CD4-positive, alpha-beta T cell (primary cell): ENCODE measurements around the gene RSAD2. TPM values are rescaled to one million over a fixed set of nuclear protein-coding genes. Genes with fewer than 3 reads are reported as not detected.

Experiments
- ATAC-seq: fragments of 200-7000 bp; cut with Tn5 transposase; one replicate; pipeline ENCODE4 v1.10.0; 2022; ENCODE audit warnings: mild to moderate bottlenecking; ENCODE audit not compliant: poor library complexity
- CTCF ChIA-PET: fragments of 350-600 bp; sonication (Branson Sonifier 250); formaldehyde crosslinking; loops from one replicate; lab custom pipeline; 2021; ENCODE audit warnings: antibody characterized with exemption, inconsistent platforms; lab: Charles Lee
- POLR2A ChIA-PET: fragments of 350-600 bp; sonication (Branson Sonifier 250); formaldehyde crosslinking; loops from one replicate; lab custom pipeline; 2021; ENCODE audit warnings: antibody characterized with exemption, inconsistent platforms; lab: Charles Lee
- DNase-seq, 14 experiments: peaks; one replicate each; pipeline ENCODE4 v3.0.0-alpha.2; 2013 to 2020; ENCODE audit warnings: mixed read lengths in 2 of 14
- H3K27ac ChIP-seq, 2 donors: one replicate each; pipeline versions ENCODE4 v1.5.1 to v1.7.0; 2013; ENCODE audit warnings: low read length in 2 of 2, low read depth in 1 of 2, mild to moderate bottlenecking in 1 of 2
- H3K27me3 ChIP-seq, 2 experiments: 1 replicate in 1 of 2; 2 replicates in 1 of 2; pipeline versions ENCODE4 v1.6.1 to v1.7.0; 2013; ENCODE audit warnings: low read length in 2 of 2, control low read depth in 1 of 2, mild to moderate bottlenecking in 1 of 2, moderate library complexity in 1 of 2; ENCODE audit not compliant: insufficient read depth in 2 of 2, control insufficient read depth in 1 of 2
- H3K36me3 ChIP-seq: one replicate; pipeline ENCODE4 v1.6.1; 2013; ENCODE audit warnings: low read length, control low read depth; ENCODE audit not compliant: insufficient read depth
- H3K4me1 ChIP-seq: one replicate; pipeline ENCODE4 v1.6.1; 2013; ENCODE audit warnings: low read length, control low read depth; ENCODE audit not compliant: insufficient read depth
- H3K4me3 ChIP-seq: one replicate; pipeline ENCODE4 v1.5.1; 2013; ENCODE audit warnings: mild to moderate bottlenecking, low read length, moderate library complexity
- H3K9me3 ChIP-seq, 2 experiments: 1 replicate in 1 of 2; 2 replicates in 1 of 2; pipeline versions ENCODE4 v1.6.1 to v1.7.0; 2013; ENCODE audit warnings: low read length in 2 of 2, mild to moderate bottlenecking in 2 of 2, control low read depth in 1 of 2, moderate library complexity in 1 of 2; ENCODE audit not compliant: control insufficient read depth in 1 of 2, insufficient read depth in 1 of 2
- H3K27ac Mint-ChIP-seq: one replicate; pipeline ENCODE4 v1.8.0; 2020; ENCODE audit warnings: mixed read lengths
- H3K27me3 Mint-ChIP-seq: one replicate; pipeline ENCODE4 v1.8.0; 2021; ENCODE audit warnings: mixed read lengths
- H3K36me3 Mint-ChIP-seq: one replicate; pipeline ENCODE4 v1.8.0; 2021; ENCODE audit warnings: low read depth, mixed read lengths
- H3K4me1 Mint-ChIP-seq: one replicate; pipeline ENCODE4 v1.8.0; 2021; ENCODE audit warnings: low read depth, mixed read lengths
- H3K4me3 Mint-ChIP-seq: one replicate; pipeline ENCODE4 v1.8.0; 2020; ENCODE audit warnings: mild to moderate bottlenecking, mixed read lengths
- H3K9me3 Mint-ChIP-seq: one replicate; pipeline ENCODE4 v1.8.0; 2020; ENCODE audit warnings: mixed read lengths
- CTCF ChIP-seq: fragments of 200-600 bp; IDR thresholded peaks from one replicate; pipeline ENCODE4 v1.8.0; 2022; ENCODE audit warnings: antibody characterized with exemption, mild to moderate bottlenecking
- intact Hi-C, 2 experiments: fragments of 100-400 bp; cut with DNase I in 1 of 2; cut with micrococcal nuclease in 1 of 2; formaldehyde crosslinking; loops; one replicate each; pipeline versions ENCODE4 v1.15.1 to v1.9.0; 2023 to 2025; cut with DNase I, micrococcal nuclease
- total RNA-seq, 174 experiments: library from RNA in 2 of 174; stranded (reverse) in 2 of 174; gene quantifications; one replicate each; pipeline ENCODE4 v1.2.3 and lab custom pipeline; 2021 to 2026

Gene RSAD2
- total RNA-seq, 2 experiments from 2014 or later: 3.9 to 4.6 TPM

GRCh38 chr2:6911721-6912120 lies 34.1 kb downstream of the RSAD2 start:
- Histone ChIP-seq H3K27me3 (no peaks in the 10 kb centered on the region), H3K36me3 (no peaks in the 10 kb centered on the region), H3K4me1 (peaks cover 79% of the 10 kb centered on the region), H3K4me3 (no peak overlapping the region), H3K27ac (peak overlapping the region in 1 of 2 donors; percentile 26), H3K9me3 (no peaks in the 10 kb centered on the region)
- Mint-ChIP-seq H3K4me3 (peak overlapping the region; percentile 17), H3K4me1 (peaks cover 97% of the 10 kb centered on the region), H3K36me3 (no peaks in the 10 kb centered on the region), H3K27ac (peak overlapping the region; percentile 85), H3K27me3 (no peaks in the 10 kb centered on the region), H3K9me3 (no peaks in the 10 kb centered on the region)
- CTCF ChIA-PET: interaction anchor here (1.5 to 1.7 kb wide), 2 partner anchors 14 to 16 kb away, joined by 3 to 6 read pairs; no protein-coding TSS in a partner anchor
- POLR2A ChIA-PET: interaction anchor here (1.0 to 3.8 kb wide), 6 partner anchors 15 to 146 kb away, joined by 3 to 21 read pairs (median 9); partner anchors contain the start of genes CMPK2 and RSAD2
- TF ChIP-seq CTCF: no peak
- intact Hi-C loops: loop anchor here (5.0 to 10.0 kb wide), 3 partner anchors 34 to 1773 kb away; partner anchors contain the start of genes ID2 (in 1 of the 2) and RSAD2 (in 1 of the 2)
- DNase-seq: no peak
- ATAC-seq: no peak

GRCh38 chr2:6913415-6914157 lies 36.0 kb downstream of the RSAD2 start:
- ChIA-PET POLR2A (interaction anchor here (0.7 to 2.3 kb wide), 11 partner anchors 9 to 1768 kb away, joined by 3 to 11 read pairs (median 3); partner anchors contain the start of genes CMPK2 and ID2), CTCF (interaction anchor here (1.0 to 5.5 kb wide), 3 partner anchors 17 to 48 kb away, joined by 4 to 41 read pairs (median 5); partner anchors contain the start of gene CMPK2)
- Mint-ChIP-seq H3K27ac (peak overlapping the region; percentile 85), H3K27me3 (no peaks in the 10 kb centered on the region), H3K4me1 (peaks cover 82% of the 10 kb centered on the region), H3K9me3 (no peaks in the 10 kb centered on the region), H3K36me3 (no peaks in the 10 kb centered on the region), H3K4me3 (peak overlapping the region; percentile 62)
- ATAC-seq (peak; percentile 59), DNase-seq (peak in 10 of 14 experiments; percentile 28 to 81 (median 62))
- H3K9me3 ChIP-seq: no peaks in the 10 kb centered on the region
- TF ChIP-seq CTCF: no peak
- no peaks in the 10 kb centered on the region for H3K27me3 ChIP-seq
- peak overlapping the region; percentile 73 to 81 for H3K27ac ChIP-seq
- peak overlapping the region; percentile 23 for H3K4me3 ChIP-seq
- H3K4me1 ChIP-seq: peaks cover 77% of the 10 kb centered on the region
- intact Hi-C loops: loop anchor here (5.0 to 10.0 kb wide), 3 partner anchors 36 to 1771 kb away; partner anchors contain the start of genes ID2 (in 1 of the 2) and RSAD2 (in 1 of the 2)
- no peaks in the 10 kb centered on the region for H3K36me3 ChIP-seq

- no peak for ATAC-seq
- DNase-seq: peak in 3 of 14 experiments; percentile 27 to 43 (median 34)
- intact Hi-C loops: loop anchor here (5.0 to 10.0 kb wide), 4 partner anchors 38 to 1770 kb away; partner anchors contain the start of genes ID2 (in 1 of the 2) and RSAD2 (in 1 of the 2)
- peaks cover 0 to 10% of the 10 kb centered on the region in 2 experiments for H3K9me3 ChIP-seq
- no peaks in the 10 kb centered on the region for H3K27me3 Mint-ChIP-seq
- H3K27ac Mint-ChIP-seq: peak overlapping the region; percentile 85
- peaks cover 9% of the 10 kb centered on the region for H3K36me3 Mint-ChIP-seq
- H3K4me1 Mint-ChIP-seq: peaks cover 82% of the 10 kb centered on the region
- no peaks in the 10 kb centered on the region for H3K36me3 ChIP-seq
- peak overlapping the region; percentile 82 for H3K4me3 Mint-ChIP-seq
- CTCF ChIA-PET: interaction anchor here (1.0 to 5.5 kb wide), 2 partner anchors 18 to 99 kb away, joined by 3 to 41 read pairs; no protein-coding TSS in a partner anchor
- no peak overlapping the region for H3K4me3 ChIP-seq
- POLR2A ChIA-PET: interaction anchor here (1.6 to 2.3 kb wide), 2 partner anchors 49 to 143 kb away, joined by 5 to 11 read pairs; partner anchors contain the start of gene CMPK2
- peaks cover 80% of the 10 kb centered on the region for H3K4me1 ChIP-seq
- H3K9me3 Mint-ChIP-seq: no peaks in the 10 kb centered on the region
- no peaks in the 10 kb centered on the region for H3K27me3 ChIP-seq
- H3K27ac ChIP-seq: peak overlapping the region in 1 of 2 donors; percentile 81
- TF ChIP-seq CTCF: no peak
These were observed 37.3 kb downstream of the RSAD2 start for GRCh38 chr2:6914828-6915227.
